ENCODE results near the gene PTPRQ.
"Not testable (repeated sequence)": the region's sequence is repeated elsewhere in the genome, so short reads cannot be mapped to it uniquely, and the experiment has no call there.

Gene PTPRQ

GRCh38 chr12:80477521-80478145, 33.6 kb downstream of the PTPRQ start:
- not testable (repeated sequence) for DNase-seq

GRCh38 chr12:80484746-80485145, 40.7 kb downstream of the PTPRQ start:
- no peak for DNase-seq

- no peak for DNase-seq
Measured at GRCh38 chr12:80485222-80485987, 41.4 kb downstream of the PTPRQ start.

GRCh38 chr12:80490329-80490728, 46.3 kb downstream of the PTPRQ start:
- DNase-seq: no peak

- DNase-seq: no peak
Measured at GRCh38 chr12:80491166-80491565, 47.1 kb downstream of the PTPRQ start.

- no peak for DNase-seq
Measured at GRCh38 chr12:80493466-80493865, 49.4 kb downstream of the PTPRQ start.

GRCh38 chr12:80494836-80495235, 50.8 kb downstream of the PTPRQ start:
- no peak for DNase-seq

GRCh38 chr12:80498059-80498728, 54.2 kb downstream of the PTPRQ start:
- no peak for DNase-seq

GRCh38 chr12:80504389-80505163, 60.5 kb downstream of the PTPRQ start:
- no peak for DNase-seq

- no peak for DNase-seq
Measured at GRCh38 chr12:80509781-80510556, 65.9 kb downstream of the PTPRQ start.

- no peak for DNase-seq
Measured at GRCh38 chr12:80512781-80513180, 68.7 kb downstream of the PTPRQ start.

- no peak for DNase-seq
Measured at GRCh38 chr12:80513211-80513610, 69.2 kb downstream of the PTPRQ start.

- no peak for DNase-seq
Measured at GRCh38 chr12:80517655-80518054, 73.6 kb downstream of the PTPRQ start.

- DNase-seq: no peak
Measured at GRCh38 chr12:80531646-80532045, 87.6 kb downstream of the PTPRQ start.

- DNase-seq: no peak
Measured at GRCh38 chr12:80539029-80539428, 95.0 kb downstream of the PTPRQ start.

- peak; percentile 15 for DNase-seq
Measured at GRCh38 chr12:80549298-80549697, 105.3 kb downstream of the PTPRQ start.

- peak; percentile 26 for DNase-seq
Measured at GRCh38 chr12:80551897-80552296, 107.9 kb downstream of the PTPRQ start.

- no peak for DNase-seq
Measured at GRCh38 chr12:80553316-80553715, 109.3 kb downstream of the PTPRQ start.

GRCh38 chr12:80556566-80556965, 112.5 kb downstream of the PTPRQ start:
- no peak for DNase-seq

- DNase-seq: no peak
Measured at GRCh38 chr12:80559766-80560165, 115.7 kb downstream of the PTPRQ start.

- DNase-seq: peak; percentile 52
Measured at GRCh38 chr12:80565271-80565670, 121.2 kb downstream of the PTPRQ start.

GRCh38 chr12:80567401-80567800, 123.4 kb downstream of the PTPRQ start:
- DNase-seq: no peak
